HG03108 (cell line): ENCODE data around the gene POLD4.

Experiments
- ATAC-seq: cut with Tn5 transposase; IDR thresholded peaks from one replicate; pipeline ENCODE4 v1.9.1; 2021; ENCODE audit warnings: moderate library complexity; ENCODE audit not compliant: unreplicated experiment

POLD4 gene

GRCh38 chr11:67303132-67303834 is 50.1 kb downstream of the POLD4 start, which contains the start of gene SSH3:
Gene SSH3, plus strand, starts transcription at chr11:67303530. Its CDS starts 96 bp downstream, at chr11:67303626.
- no peak for ATAC-seq

GRCh38 chr11:67302571-67303131 is 50.7 kb downstream of the POLD4 start:
- ATAC-seq, result no peak

GRCh38 chr11:67301951-67302516 is 51.3 kb downstream of the POLD4 start:
- no peak for ATAC-seq

- ATAC-seq, result no peak
Measured at GRCh38 chr11:67301313-67301921, 51.9 kb downstream of the POLD4 start.
